Endothelial cell of umbilical vein (primary cell): ENCODE measurements around the gene CNDP2. TPM values are rescaled to one million over a fixed set of nuclear protein-coding genes. Genes with fewer than 3 reads are reported as not detected.

Experiments
- BruUV-seq: library from RNA; stranded (reverse); fragments of 400-500 nt; replicated peaks from 2 replicates; lab custom pipeline; 2021; lab: Mats Ljungman, UMichigan
- CTCF ChIA-PET: fragments of 300-600, 350-600 bp; sonication (Branson Sonifier 250); formaldehyde crosslinking; loops from one replicate; lab custom pipeline; 2021; ENCODE audit warnings: antibody characterized with exemption, inconsistent platforms; lab: Charles Lee
- POLR2A ChIA-PET: fragments of 300-600, 350-600 bp; sonication (Branson Sonifier 250); formaldehyde crosslinking; loops from one replicate; lab custom pipeline; 2021; ENCODE audit warnings: antibody characterized with exemption, inconsistent platforms; lab: Charles Lee
- DNase-seq: peaks from one replicate; pipeline ENCODE4 v3.0.0-alpha.2; 2011; ENCODE audit warnings: low read depth, low spot score
- FAIRE-seq: peaks from 2 replicates; lab custom pipeline; 2011; peaks lifted over from hg19 to GRCh38; lab: Jason Lieb, UNC
- H2AFZ ChIP-seq: 2 replicates; pipeline ENCODE4 v1.6.0; 2012; ENCODE audit warnings: low read depth, low read length, control low read depth, inconsistent platforms
- H3K27ac ChIP-seq: 2 replicates; pipeline ENCODE4 v1.5.1; 2011; ENCODE audit warnings: low read depth, mild to moderate bottlenecking, control low read depth, low read length, moderate library complexity; ENCODE audit not compliant: insufficient read depth
- H3K27me3 ChIP-seq, 2 experiments: 2 replicates each; pipeline versions ENCODE4 v1.6.0 to v1.6.1; 2011; ENCODE audit warnings: low read length in 2 of 2, mixed read lengths in 1 of 2; ENCODE audit not compliant: control insufficient read depth in 2 of 2, insufficient read depth in 2 of 2
- H3K36me3 ChIP-seq, 2 experiments: 2 replicates in 1 of 2; 3 replicates in 1 of 2; pipeline ENCODE4 v1.5.1; 2011; ENCODE audit warnings: low read length in 2 of 2, mild to moderate bottlenecking in 1 of 2, moderate library complexity in 1 of 2; ENCODE audit not compliant: control insufficient read depth in 2 of 2, insufficient read depth in 2 of 2; ENCODE audit errors: extremely low read depth in 1 of 2
- H3K4me1 ChIP-seq: 3 replicates; pipeline ENCODE4 v1.5.1; 2011; ENCODE audit warnings: mild to moderate bottlenecking, low read length; ENCODE audit not compliant: control insufficient read depth, insufficient read depth; ENCODE audit errors: extremely low read depth
- H3K4me2 ChIP-seq: 2 replicates; pipeline ENCODE4 v1.6.1; 2011; ENCODE audit warnings: low read length, control low read depth, mixed read lengths; ENCODE audit not compliant: insufficient read depth
- H3K4me3 ChIP-seq, 3 experiments: fragments of 200-600 bp in 1 of 3; sonication (generic), shearing (Covaris generic) in 1 of 3; replicated peaks in 1 of 3; 2 replicates each; pipeline ENCODE4 v1.5.1; 2011 to 2016; ENCODE audit warnings: control low read depth in 3 of 3, low read length in 3 of 3, mild to moderate bottlenecking in 2 of 3, inconsistent platforms in 1 of 3, low read depth in 1 of 3, moderate library complexity in 1 of 3; ENCODE audit not compliant: insufficient read depth in 1 of 3
- H3K79me2 ChIP-seq: 2 replicates; pipeline ENCODE4 v1.6.0; 2012; ENCODE audit warnings: low read length, inconsistent platforms; ENCODE audit not compliant: control insufficient read depth, insufficient read depth
- H3K9ac ChIP-seq: replicated peaks from 2 replicates; pipeline ENCODE3; 2011; ENCODE audit warnings: low read length, control low read depth; ENCODE audit not compliant: insufficient read depth; ENCODE audit errors: extremely low read depth
- H3K9me1 ChIP-seq: replicated peaks from 3 replicates; pipeline ENCODE4 v1.6.0; 2011; ENCODE audit warnings: mild to moderate bottlenecking, low read length; ENCODE audit not compliant: control insufficient read depth, insufficient read depth; ENCODE audit errors: extremely low read depth
- H3K9me3 ChIP-seq: replicated peaks from 2 replicates; pipeline ENCODE4 v1.5.1; 2012; ENCODE audit warnings: low read length, inconsistent platforms; ENCODE audit not compliant: control insufficient read depth, insufficient read depth
- H4K20me1 ChIP-seq: replicated peaks from 2 replicates; pipeline ENCODE3; 2011; ENCODE audit warnings: mild to moderate bottlenecking, low read length; ENCODE audit not compliant: control insufficient read depth, insufficient read depth; ENCODE audit errors: extremely low read depth
- CTCF ChIP-seq, 2 donors: IDR thresholded peaks; 1 replicate in 1 of 2; 2 replicates in 1 of 2; pipeline ENCODE4 v1.5.1; 2011; ENCODE audit warnings: low read length in 2 of 2, mild to moderate bottlenecking in 2 of 2, moderate library complexity in 2 of 2, control low read depth in 1 of 2, inconsistent platforms in 1 of 2, low read depth in 1 of 2; ENCODE audit not compliant: insufficient read depth in 1 of 2; ENCODE audit errors: extremely low read depth in 1 of 2
- EZH2 ChIP-seq: IDR thresholded peaks from 2 replicates; pipeline ENCODE4 v1.6.1; 2012; ENCODE audit warnings: borderline replicate concordance, low read depth, mild to moderate bottlenecking, moderate library complexity, low read length, inconsistent platforms; ENCODE audit not compliant: severe bottlenecking
- FOS ChIP-seq: IDR thresholded peaks from 2 replicates; pipeline ENCODE4 v1.6.1; 2011; ENCODE audit warnings: mild to moderate bottlenecking, low read length, moderate library complexity, borderline replicate concordance; ENCODE audit not compliant: insufficient read depth
- GATA2 ChIP-seq: IDR thresholded peaks from 2 replicates; pipeline ENCODE4 v1.7.0; 2011; ENCODE audit warnings: low read depth, mild to moderate bottlenecking, moderate library complexity, mixed read lengths, low read length; ENCODE audit not compliant: insufficient read length, insufficient read depth
- JUN ChIP-seq: IDR thresholded peaks from 2 replicates; pipeline ENCODE4 v1.6.1; 2011; ENCODE audit warnings: borderline replicate concordance, low read depth; ENCODE audit not compliant: insufficient read length, insufficient read depth
- MYC ChIP-seq: IDR thresholded peaks from one replicate; pipeline ENCODE4 v1.6.1; 2011; ENCODE audit warnings: mild to moderate bottlenecking, low read depth, low read length
- POLR2A ChIP-seq: IDR thresholded peaks from 2 replicates; pipeline ENCODE4 v1.6.1; 2012; ENCODE audit warnings: low read depth, mild to moderate bottlenecking, control low read depth, low read length
- POLR2AphosphoS5 ChIP-seq: IDR thresholded peaks from 2 replicates; pipeline ENCODE4 v1.6.1; 2012; ENCODE audit warnings: low read depth, mild to moderate bottlenecking, control low read depth, low read length, moderate library complexity; ENCODE audit not compliant: insufficient read depth
- dilution Hi-C: fragments of 300-500 bp; cut with MboI; formaldehyde crosslinking; loops from one replicate; pipeline ENCODE4 v1.15.0; 2019; ENCODE audit warnings: low sequenced_read_pairs; ENCODE audit not compliant: extremely low pct_ligation_motif_present
- intact Hi-C: fragments of 100-400 bp; cut with micrococcal nuclease; formaldehyde crosslinking; loops from one replicate; pipeline ENCODE4 v1.10.0; 2022
- polyA plus RNA-seq, 4 experiments: library from polyadenylated mRNA; depleted of rRNA in 3 of 4; stranded (reverse) in 3 of 4; unstranded in 1 of 4; fragments of >200 nt; gene quantifications; 2 replicates each; pipeline versions ENCODE4 v1.2.1 to v1.2.3, GENCODE V29; 2011 to 2012; ENCODE audit warnings: missing spikeins in 1 of 4
- total RNA-seq: library from RNA; stranded (reverse); gene quantifications from 2 replicates; pipeline ENCODE4 v1.2.3, GENCODE V29; 2021

CNDP2 gene
- total and polyA plus RNA-seq, 2 donors (not counting 3 experiments of a cell fraction or from before 2014, with no cell fraction given), result 52.9 to 123 TPM

DNA sequence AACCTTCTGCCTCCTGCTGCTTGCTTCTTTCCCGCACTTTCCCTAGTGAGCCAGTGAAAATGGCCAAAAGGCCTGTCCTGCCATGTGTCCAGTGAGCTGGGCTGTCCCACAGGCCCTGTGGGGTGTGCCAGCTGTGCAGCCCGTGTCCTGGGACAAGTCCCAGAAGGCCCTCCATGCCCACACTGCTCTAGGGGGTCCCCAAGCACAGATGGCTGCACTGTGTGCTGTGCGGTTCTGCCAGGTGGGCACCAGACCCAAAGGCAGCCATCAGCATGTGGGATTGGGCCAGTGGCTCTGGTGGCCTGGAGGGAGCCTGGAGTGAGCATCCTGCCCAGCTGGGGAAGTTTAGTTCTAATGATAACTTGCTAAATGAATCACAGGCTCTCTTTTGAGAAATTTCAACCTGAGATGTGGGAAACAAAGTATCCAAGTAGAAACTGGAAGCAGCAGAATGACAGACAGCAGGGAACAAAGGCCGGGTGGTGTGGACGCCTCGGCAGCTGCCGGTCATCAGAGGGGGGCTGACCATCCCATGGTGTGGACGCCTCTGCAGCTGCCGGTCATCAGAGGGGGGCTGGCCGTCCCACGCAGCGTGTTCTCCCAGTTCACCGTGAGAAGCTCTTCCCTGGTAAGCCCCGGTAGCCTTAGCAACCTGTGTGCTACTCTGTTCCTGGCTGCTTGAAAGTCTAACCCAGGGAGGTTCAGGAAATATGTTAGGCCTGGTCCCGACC lies 9.9 kb upstream of the CNDP2 start:
- no peak overlapping the region for H2AFZ ChIP-seq
- BruUV-seq, result no TSS peak
- dilution Hi-C loops (no loop called here), intact Hi-C loops (no loop called here)
- CTCF ChIA-PET, result interaction anchor here (1.5 kb wide), 1 partner anchor 133 kb away, joined by 3 read pairs; no protein-coding TSS in a partner anchor
- no peak overlapping the region for H3K27ac ChIP-seq
- POLR2A ChIA-PET, result no interaction called here
- DNase-seq (no peak), FAIRE-seq (no peak)
- H4K20me1 ChIP-seq, result no peaks in the 10 kb centered on the region
- H3K4me1 ChIP-seq, result no peaks in the 10 kb centered on the region
- no peaks in the 10 kb centered on the region for H3K9me1 ChIP-seq
- H3K4me2 ChIP-seq, result no peak overlapping the region
- no peak overlapping the region for H3K4me3 ChIP-seq
- no peaks in the 10 kb centered on the region for H3K9me3 ChIP-seq
- peaks cover 6% of the 10 kb centered on the region in 2 experiments for H3K27me3 ChIP-seq
- H3K36me3 ChIP-seq, result no peaks in the 10 kb centered on the region
- H3K79me2 ChIP-seq, result no peaks in the 10 kb centered on the region
- H3K9ac ChIP-seq, result no peak overlapping the region
- TF ChIP-seq POLR2AphosphoS5 (no peak), FOS (no peak), JUN (no peak), MYC (no peak), CTCF (IDR thresholded peaks at IDR 0.05; ENCODE audit: extremely low read depth in 1 of 2, insufficient read depth in 1 of 2, low read depth in 1 of 2, low read length in 2 of 2) (no peak), GATA2 (no peak), EZH2 (no peak), POLR2A (no peak)
